RWPE1 (cell line): ENCODE results near the gene ZNF765.
"Not testable (repeated sequence)": the region's sequence is repeated elsewhere in the genome, so short reads cannot be mapped to it uniquely, and the experiment has no call there.

ENCODE experiments used
- CTCF ChIA-PET: fragments of 350-600 bp; sonication (Branson Sonifier 250); formaldehyde crosslinking; extraction: SDS; loops from one replicate; lab custom pipeline; 2021; lab: Yijun Ruan, JAX
- POLR2A ChIA-PET: fragments of 400-600 bp; formaldehyde crosslinking; extraction: SDS; loops from one replicate; lab custom pipeline; 2020; ENCODE audit warnings: antibody characterized with exemption; ENCODE audit not compliant: low non-redundant PET; lab: Yijun Ruan, JAX
- DNase-seq: peaks from one replicate; pipeline ENCODE4 v3.0.0; 2012; ENCODE audit warnings: low spot score
- H3K27ac ChIP-seq: fragments of 450-650 bp; 2 replicates; pipeline ENCODE4 v1.5.1; 2017
- CTCF ChIP-seq: fragments of 450-650 bp; conservative IDR thresholded peaks from 2 replicates; pipeline ENCODE4 v1.5.1; 2017; ENCODE audit warnings: low read depth, mild to moderate bottlenecking

The ZNF765 gene

GRCh38 chr19:53455828-53456227 lies 60.9 kb downstream of the ZNF765 start:
- no peak overlapping the region for H3K27ac ChIP-seq
- CTCF ChIA-PET, result no interaction called here
- DNase-seq, result no peak
- TF ChIP-seq CTCF, result no peak
- POLR2A ChIA-PET, result no interaction called here

DNA sequence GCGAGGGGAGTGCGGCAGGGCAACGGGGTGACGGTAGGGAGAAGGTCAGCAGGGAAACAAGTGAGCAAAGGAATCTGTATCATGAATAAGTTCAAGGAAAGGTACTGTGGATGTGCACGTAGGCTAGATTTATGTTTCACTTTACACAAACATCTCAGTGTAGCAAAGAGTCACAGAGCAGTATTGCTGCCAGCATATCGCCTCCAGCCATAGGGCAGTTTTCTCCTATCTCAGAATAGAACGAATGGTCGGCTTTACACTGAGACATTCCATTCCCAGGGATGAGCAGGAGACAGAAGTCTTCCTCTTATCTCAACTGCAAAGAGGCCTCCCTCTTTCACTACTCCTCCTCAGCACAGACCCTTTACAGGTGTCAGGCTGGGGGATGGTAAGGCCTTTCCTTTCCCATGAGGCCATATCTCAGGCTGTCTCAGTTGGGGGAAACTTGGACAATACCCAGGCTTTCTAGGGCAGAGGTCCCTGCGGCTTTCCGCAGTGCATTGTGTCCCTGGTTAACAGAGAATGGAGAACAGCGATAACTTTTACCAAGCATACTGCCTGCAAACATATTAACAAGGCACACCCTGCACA lies 65.3 kb downstream of the ZNF765 start:
- H3K27ac ChIP-seq, DNase-seq, POLR2A ChIA-PET, CTCF ChIA-PET: not testable (repeated sequence)

DNA sequence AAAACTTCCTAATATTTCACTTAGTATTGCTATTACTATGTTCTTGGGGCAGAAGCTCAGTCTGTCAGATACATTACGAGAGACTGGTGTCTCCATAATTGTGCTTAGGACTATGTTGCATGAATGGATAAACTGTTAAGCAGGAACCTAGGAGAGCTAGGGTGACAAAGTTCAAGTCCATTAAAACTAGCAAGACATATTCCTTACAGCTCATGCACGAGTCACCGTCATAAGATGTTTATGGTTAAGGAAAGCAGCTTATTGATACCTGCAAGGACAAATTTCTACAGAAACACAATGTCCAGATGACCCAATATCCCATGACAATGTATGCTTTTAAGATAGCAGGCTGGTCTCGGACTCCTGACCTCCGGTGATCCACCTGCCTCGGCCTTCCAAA lies 66.9 kb downstream of the ZNF765 start:
- ChIA-PET POLR2A (no interaction called here), CTCF (no interaction called here)
- no peak for TF ChIP-seq CTCF
- no peak overlapping the region for H3K27ac ChIP-seq
- no peak for DNase-seq

DNA sequence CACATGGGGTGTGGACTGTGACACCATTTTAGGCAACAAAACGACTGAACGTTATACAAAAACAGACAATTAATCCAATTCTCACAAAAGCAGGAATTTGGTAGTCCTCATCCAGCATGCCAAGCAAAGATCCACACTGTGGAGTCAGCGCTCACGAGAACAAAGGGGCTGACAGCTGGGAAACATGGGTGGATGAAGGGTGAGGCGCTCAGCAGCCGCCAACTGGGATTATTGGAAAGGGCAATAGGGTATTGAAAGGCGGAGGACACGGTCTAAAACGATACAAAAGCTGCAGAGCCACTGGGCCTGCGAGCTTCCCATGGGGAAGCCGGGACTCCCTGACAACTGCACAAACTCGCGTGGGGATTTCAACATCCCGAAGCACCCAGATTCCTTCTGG lies 67.9 kb downstream of the ZNF765 start:
- TF ChIP-seq CTCF, result no peak
- ChIA-PET POLR2A (no interaction called here), CTCF (no interaction called here)
- no peak for DNase-seq
- no peak overlapping the region for H3K27ac ChIP-seq

DNA sequence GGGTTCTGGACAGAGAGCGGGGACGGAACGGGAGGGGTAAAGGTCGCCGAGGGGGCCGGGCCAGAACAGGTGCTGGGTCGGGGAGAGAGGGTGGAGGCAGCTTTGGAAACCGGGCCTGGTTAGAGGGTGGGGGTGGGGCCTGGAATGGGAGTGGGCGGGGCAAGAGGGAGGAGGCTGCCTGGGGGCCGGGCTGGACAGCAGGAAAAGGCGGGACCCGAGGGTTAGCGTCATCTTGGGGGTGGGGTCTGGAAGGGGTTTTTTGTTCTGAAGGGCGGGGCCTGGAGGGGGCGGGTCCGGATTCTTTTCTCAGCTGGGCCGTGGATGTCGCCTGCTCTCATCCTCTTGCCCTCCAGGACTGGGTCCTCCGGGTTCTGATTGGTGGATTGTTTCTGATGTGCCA lies 68.3 kb downstream of the ZNF765 start:
- no peak for TF ChIP-seq CTCF
- POLR2A ChIA-PET, result no interaction called here
- no peak overlapping the region for H3K27ac ChIP-seq
- CTCF ChIA-PET, result no interaction called here
- DNase-seq, result no peak

- H3K27ac ChIP-seq, result peak overlapping the region; percentile 72
- TF ChIP-seq CTCF, result no peak
- ChIA-PET CTCF (no interaction called here), POLR2A (no interaction called here)
- no peak for DNase-seq
Observed at GRCh38 chr19:53466726-53467484, 72.0 kb downstream of the ZNF765 start.
